Fibroblast of skin of scalp (primary cell): ENCODE data around the gene ALG13.
A peak's percentile ranks its signal among the peaks of the same experiment; 100 is the strongest.
"Not testable (repeated sequence)": the region's sequence is repeated elsewhere in the genome, so short reads cannot be mapped to it uniquely, and the experiment has no call there.

Experiments used
- DNase-seq: peaks from one replicate; pipeline ENCODE4 v3.0.0-alpha.2; 2013

ALG13 gene

DNA sequence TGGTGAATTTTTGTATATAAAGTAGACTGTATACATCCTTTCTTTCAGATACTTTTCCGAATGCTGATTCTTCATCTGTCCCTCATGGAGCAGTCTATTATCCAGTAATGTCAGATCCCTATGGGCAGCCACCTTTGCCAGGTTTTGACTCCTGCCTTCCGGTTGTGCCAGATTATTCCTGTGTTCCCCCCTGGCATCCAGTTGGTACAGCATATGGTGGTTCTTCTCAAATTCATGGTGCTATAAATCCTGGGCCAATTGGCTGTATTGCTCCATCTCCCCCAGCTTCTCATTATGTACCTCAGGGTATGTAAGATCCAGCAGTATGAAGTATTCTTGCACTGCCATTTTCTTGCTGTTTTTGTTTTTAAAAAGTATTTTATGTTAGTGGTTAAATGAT lies 78.7 kb downstream of the ALG13 start:
- DNase-seq: no peak

DNA sequence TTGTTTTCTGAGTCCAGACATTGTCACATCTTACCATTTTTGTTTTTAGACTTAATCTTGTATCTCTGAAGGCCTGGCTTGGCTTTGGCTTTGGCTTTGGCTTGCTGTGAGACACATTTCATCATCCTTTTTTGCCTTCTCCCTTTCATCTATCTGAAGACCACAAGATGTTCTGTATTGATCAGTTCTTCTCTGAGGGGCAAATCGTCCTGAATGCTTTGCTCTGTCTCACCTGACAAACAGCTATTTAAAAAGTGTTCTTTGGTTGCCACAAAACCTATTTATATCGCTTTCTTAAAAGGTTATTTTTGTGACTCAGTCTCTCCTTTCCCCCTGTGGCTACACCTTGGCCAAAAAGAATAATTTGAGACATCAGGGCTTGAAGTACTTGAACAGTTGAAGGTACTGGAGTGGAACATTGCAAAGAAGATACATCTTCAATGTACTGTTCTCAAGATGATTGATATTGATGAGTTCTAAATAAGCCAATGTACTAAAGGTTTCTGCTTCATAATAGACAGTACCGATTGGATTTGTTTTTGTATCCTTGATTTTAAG lies 80.7 kb downstream of the ALG13 start:
- no peak for DNase-seq

DNA sequence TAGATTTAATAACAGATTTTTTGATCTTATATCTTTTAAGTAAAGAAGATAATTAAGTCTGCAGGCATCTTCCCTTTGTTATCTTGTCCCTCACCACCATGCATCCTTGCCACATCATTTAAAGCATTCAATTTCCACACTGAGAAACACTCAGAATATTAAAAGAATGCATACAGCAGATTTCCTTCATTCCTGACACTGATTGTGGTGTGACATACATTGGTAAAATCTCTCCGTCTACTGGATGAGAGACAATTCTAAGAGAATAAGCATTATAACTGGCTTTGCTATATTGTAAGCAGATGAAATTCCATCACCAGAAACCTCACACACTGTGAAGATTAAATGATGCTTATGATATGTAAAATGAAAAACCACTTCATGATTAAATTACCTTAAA lies 97.6 kb downstream of the ALG13 start:
- DNase-seq: peak; percentile 52

DNA sequence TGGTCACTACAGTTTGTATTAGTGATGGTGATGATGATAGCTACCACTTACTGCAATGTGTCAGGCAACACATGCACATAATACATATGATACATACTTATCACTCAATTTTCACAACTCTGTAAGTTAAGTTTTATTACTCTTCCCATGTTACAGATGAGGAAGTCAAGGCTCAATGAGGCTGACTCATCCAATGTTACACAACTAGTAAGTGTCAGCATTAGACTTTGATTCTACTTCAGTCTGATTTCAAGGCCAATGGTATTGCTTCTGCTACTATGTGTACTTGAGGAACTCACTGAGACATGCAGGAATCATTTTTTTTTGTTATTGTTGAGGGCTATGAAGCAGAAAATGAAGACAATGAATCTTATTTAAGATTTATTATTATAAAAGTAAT lies 98.6 kb downstream of the ALG13 start:
- DNase-seq: no peak

DNA sequence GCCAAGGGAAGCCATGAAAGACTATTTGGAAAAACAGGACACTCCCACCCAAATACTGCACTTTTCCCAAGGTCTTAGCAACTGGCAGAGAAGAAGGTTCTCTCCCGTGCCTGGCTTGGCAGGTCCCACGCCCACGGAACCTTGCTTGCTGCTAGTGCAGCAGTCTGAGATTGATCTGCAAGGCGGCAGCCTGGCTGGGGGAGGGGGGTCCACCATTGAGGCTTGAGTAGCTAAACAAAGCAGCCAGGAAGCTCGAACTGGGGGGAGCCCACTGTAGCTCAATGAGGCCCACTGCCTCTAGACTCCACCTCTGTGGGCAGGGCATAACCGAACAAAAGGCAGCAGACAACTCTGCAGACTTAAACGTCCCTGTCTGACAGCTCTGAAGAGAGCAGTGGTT lies 103.7 kb downstream of the ALG13 start:
- DNase-seq: no peak

DNA sequence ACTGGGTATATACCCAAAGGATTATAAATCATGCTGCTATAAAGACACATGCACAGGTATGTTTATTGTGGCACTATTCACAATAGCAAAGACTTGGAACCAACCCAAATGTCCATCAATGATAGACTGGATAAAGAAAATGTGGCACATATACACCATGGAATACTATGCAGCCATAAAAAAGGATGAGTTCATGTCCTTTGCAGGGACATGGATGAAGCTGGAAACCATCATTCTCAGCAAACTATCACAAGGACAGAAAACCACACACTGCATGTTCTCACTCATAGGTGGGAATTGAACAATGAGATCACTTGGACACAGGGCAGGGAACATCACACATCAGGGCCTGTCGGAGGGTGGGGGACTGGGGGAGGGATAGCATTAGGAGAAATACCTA lies 109.1 kb downstream of the ALG13 start:
- not testable (repeated sequence) for DNase-seq
